GM23248 (cell line): ENCODE data around the gene LUC7L. TPM values are rescaled to one million over a fixed set of nuclear protein-coding genes. Genes with fewer than 3 reads are reported as not detected.
A peak's percentile ranks its signal among the peaks of the same experiment; 100 is the strongest.

ENCODE experiments used
- DNase-seq: peaks from one replicate; pipeline ENCODE4 v3.0.0-alpha.2; 2015
- H2AFZ ChIP-seq: fragments of 200-600 bp; sonication (generic); 2 replicates; pipeline ENCODE4 v1.6.1; 2016; ENCODE audit warnings: antibody characterized with exemption
- H3F3A ChIP-seq: fragments of 200-600 bp; sonication (generic); 2 replicates; pipeline ENCODE4 v1.6.1; 2016; ENCODE audit warnings: mild to moderate bottlenecking, antibody characterized with exemption, mixed run types; ENCODE audit not compliant: insufficient read depth
- H3K27ac ChIP-seq: fragments of 200-600 bp; sonication (generic); 2 replicates; pipeline ENCODE4 v1.5.1; 2016; ENCODE audit warnings: mild to moderate bottlenecking
- H3K27me3 ChIP-seq: fragments of 200-600 bp; sonication (generic); replicated peaks from 2 replicates; pipeline ENCODE4 v1.6.1; 2016; ENCODE audit warnings: mild to moderate bottlenecking; ENCODE audit not compliant: insufficient read depth
- H3K36me3 ChIP-seq: fragments of 200-600 bp; sonication (generic); 2 replicates; pipeline ENCODE4 v1.6.1; 2016; ENCODE audit warnings: low read depth, mild to moderate bottlenecking
- H3K4me1 ChIP-seq: fragments of 200-600 bp; sonication (generic); 2 replicates; pipeline ENCODE4 v1.6.1; 2016; ENCODE audit warnings: mild to moderate bottlenecking; ENCODE audit not compliant: insufficient read depth
- H3K4me2 ChIP-seq: fragments of 200-600 bp; sonication (generic); one replicate; pipeline ENCODE4 v1.6.1; 2016; ENCODE audit warnings: mild to moderate bottlenecking; ENCODE audit not compliant: unreplicated experiment
- H3K4me3 ChIP-seq: fragments of 200-600 bp; sonication (generic); 2 replicates; pipeline ENCODE4 v1.5.1; 2016; ENCODE audit warnings: mild to moderate bottlenecking
- H3K79me2 ChIP-seq: fragments of 200-600 bp; sonication (generic); 2 replicates; pipeline ENCODE4 v1.6.1; 2016; ENCODE audit warnings: mild to moderate bottlenecking; ENCODE audit not compliant: insufficient read depth
- H3K9ac ChIP-seq: fragments of 200-600 bp; sonication (generic); 2 replicates; pipeline ENCODE4 v1.6.1; 2016; ENCODE audit warnings: mild to moderate bottlenecking
- H3K9me2 ChIP-seq: fragments of 200-600 bp; sonication (generic); 2 replicates; pipeline ENCODE4 v1.6.1; 2016; ENCODE audit warnings: mixed run types, mild to moderate bottlenecking, moderate library complexity; ENCODE audit not compliant: insufficient read depth
- H3K9me3 ChIP-seq: fragments of 200-600 bp; sonication (generic); one replicate; pipeline ENCODE4 v1.6.1; 2017; ENCODE audit warnings: low read depth
- H4K20me1 ChIP-seq: fragments of 200-600 bp; sonication (generic); 2 replicates; pipeline ENCODE4 v1.6.0; 2016; ENCODE audit not compliant: insufficient read depth
- EZH2 ChIP-seq: fragments of 200-600 bp; sonication (generic); IDR thresholded peaks from 2 replicates; pipeline ENCODE4 v1.6.1; 2018; ENCODE audit warnings: antibody characterized with exemption, mild to moderate bottlenecking; ENCODE audit not compliant: insufficient read depth, poor library complexity, severe bottlenecking
- EZH2phosphoT487 ChIP-seq: fragments of 200-600 bp; sonication (generic); IDR thresholded peaks from 2 replicates; pipeline ENCODE4 v1.6.1; 2018; ENCODE audit warnings: antibody characterized with exemption, moderate library complexity, mild to moderate bottlenecking, low read depth; ENCODE audit not compliant: insufficient read depth
- WGBS, 2 experiments: methylation state at CpG; one replicate each; pipeline ENCODE4 v1.1.6; 2015 to 2017; ENCODE audit warnings: low lambda C conversion rate in 2 of 2, low coverage in 1 of 2; ENCODE audit errors: missing lambda C conversion rate in 2 of 2; 5-methylcytosine and 5-hydroxymethylcytosine counted together
- in situ Hi-C: fragments of 300-500 bp; cut with MboI; formaldehyde crosslinking; loops from 2 replicates; pipeline ENCODE4 v1.15.0; 2020
- polyA plus RNA-seq: library from polyadenylated mRNA; unstranded; fragments of >200 nt; fragmentation: Nextera tagmentation; extraction: Ambion mirVana; gene quantifications from 2 replicates; pipeline ENCODE4 v1.2.1, GENCODE V29; 2016
- total RNA-seq: library from RNA; depleted of rRNA; stranded (reverse); fragments of >200 nt; shearing (Covaris generic); gene quantifications from 2 replicates; pipeline ENCODE4 v1.2.3, GENCODE V29; 2014; rRNA removed

The LUC7L gene, protein sequence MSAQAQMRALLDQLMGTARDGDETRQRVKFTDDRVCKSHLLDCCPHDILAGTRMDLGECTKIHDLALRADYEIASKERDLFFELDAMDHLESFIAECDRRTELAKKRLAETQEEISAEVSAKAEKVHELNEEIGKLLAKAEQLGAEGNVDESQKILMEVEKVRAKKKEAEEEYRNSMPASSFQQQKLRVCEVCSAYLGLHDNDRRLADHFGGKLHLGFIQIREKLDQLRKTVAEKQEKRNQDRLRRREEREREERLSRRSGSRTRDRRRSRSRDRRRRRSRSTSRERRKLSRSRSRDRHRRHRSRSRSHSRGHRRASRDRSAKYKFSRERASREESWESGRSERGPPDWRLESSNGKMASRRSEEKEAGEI
- 49.6 and 78.5 TPM in 2 replicates for total RNA-seq
- 35.6 and 37.3 TPM in 2 replicates for polyA plus RNA-seq

DNA sequence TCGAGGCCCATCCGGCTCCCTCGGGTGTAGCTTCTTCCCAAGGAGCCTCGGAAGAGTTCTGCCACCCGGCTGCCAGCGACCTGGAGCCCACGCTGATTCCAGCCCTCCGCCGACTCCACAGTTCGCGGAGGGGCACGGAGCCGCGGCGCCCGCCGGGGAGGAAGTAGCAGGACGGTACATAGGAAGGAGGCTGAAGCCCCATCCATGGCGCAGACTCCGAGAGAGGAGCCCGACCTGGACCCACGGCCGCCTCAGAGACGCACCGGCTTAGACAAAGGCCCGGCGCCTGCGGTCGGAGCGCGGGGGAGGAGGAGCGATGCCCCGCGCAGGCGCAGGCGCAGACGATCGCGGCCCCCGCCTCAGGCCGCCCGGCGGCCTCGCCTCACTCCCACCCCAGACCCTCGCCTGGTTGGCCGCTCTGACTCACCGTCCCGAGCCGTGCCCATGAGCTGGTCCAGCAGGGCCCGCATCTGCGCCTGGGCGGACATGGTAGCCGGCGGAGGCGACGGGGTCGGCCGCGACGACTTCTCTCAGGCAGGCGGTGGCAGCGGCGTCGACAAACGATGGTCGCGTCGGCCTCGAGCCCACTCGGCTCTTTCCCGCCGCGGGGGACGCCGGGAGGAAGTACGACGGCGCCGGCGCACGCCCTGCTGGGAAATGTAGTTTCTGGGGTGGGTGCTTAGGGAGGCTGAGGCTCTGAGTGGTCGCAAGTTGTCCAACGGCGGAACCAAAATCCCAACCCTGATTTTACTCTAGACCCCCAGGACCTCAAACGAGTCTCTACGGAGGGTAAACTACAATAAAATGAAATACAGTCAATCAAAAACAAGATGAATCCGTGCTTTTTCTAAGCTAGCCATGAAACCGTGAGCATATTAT lies at the start of gene LUC7L:
LUC7L (minus strand) TSS at position 598 of the 879 bp plus-strand sequence; CDS start at position 488, 110 bp downstream.
- in situ Hi-C loops = no loop called here
- no peak for TF ChIP-seq EZH2
- TF ChIP-seq EZH2phosphoT487 = no peak

DNA sequence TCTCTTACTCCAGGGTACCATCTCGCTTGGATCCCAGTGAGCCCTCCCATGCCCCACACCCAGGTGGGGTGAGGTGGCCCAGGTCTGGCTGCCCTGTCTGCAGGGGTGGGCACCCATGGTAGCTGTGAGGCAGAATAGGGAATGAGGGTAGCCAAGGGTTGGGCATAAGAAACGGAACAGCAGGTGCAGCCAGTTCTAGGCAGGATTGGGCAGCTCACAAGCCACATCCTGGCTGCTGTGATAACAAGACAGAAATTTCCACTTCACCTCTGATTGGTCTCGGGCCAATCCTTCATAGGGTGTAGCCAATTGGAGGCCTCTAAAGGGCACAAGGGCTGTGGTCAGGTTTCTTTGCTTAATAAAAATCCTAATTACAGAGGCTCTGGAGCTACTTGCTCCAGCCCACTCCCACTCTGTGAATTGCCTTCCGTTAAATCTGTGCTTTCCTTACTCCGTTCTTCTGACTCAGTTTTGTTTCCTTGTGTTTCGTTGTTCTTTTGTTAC lies 49.7 kb upstream of the LUC7L start:
- no peaks in the 10 kb centered on the region for H3K9me3 ChIP-seq
- no peaks in the 10 kb centered on the region for H3F3A ChIP-seq
- WGBS, 2 experiments = 79 to 81% methylated on average over 6 of the region's 6 CpGs
- H3K27ac ChIP-seq = no peak overlapping the region
- no peaks in the 10 kb centered on the region for H3K79me2 ChIP-seq
- no peaks in the 10 kb centered on the region for H4K20me1 ChIP-seq
- no peaks in the 10 kb centered on the region for H3K36me3 ChIP-seq
- H3K4me2 ChIP-seq = no peak overlapping the region
- TF ChIP-seq EZH2phosphoT487 = no peak
- TF ChIP-seq EZH2 = no peak
- no peak overlapping the region for H3K4me3 ChIP-seq
- 0 out of 2 replicates have a peak, but pooled peaks cover 9% of the 10 kb centered on the region for H3K27me3 ChIP-seq
- H3K9ac ChIP-seq = no peak overlapping the region
- no peak overlapping the region for H2AFZ ChIP-seq
- DNase-seq = peak; percentile 13
- in situ Hi-C loops = no loop called here
- no peaks in the 10 kb centered on the region for H3K9me2 ChIP-seq
- no peaks in the 10 kb centered on the region for H3K4me1 ChIP-seq

More for the DNA sequence above, at the start of gene LUC7L:
- H3K4me1 ChIP-seq = peaks cover 10% of the 10 kb centered on the region
- H3K36me3 ChIP-seq = peaks cover 22% of the 10 kb centered on the region; the same call in 1 of the 2 replicates
- no peaks in the 10 kb centered on the region; the same call in 1 of the 2 replicates for H3F3A ChIP-seq
- peak within 1 kb of the TSS; percentile 94 for H3K9ac ChIP-seq
- no peaks in the 10 kb centered on the region for H3K27me3 ChIP-seq
- H3K9me3 ChIP-seq = no peaks in the 10 kb centered on the region
- H3K4me3 ChIP-seq = peak within 1 kb of the TSS; percentile 95
- H3K9me2 ChIP-seq = no peaks in the 10 kb centered on the region
- peak within 1 kb of the TSS; percentile 95 for H3K4me2 ChIP-seq
- H3K27ac ChIP-seq = peak within 1 kb of the TSS; percentile 94
- H4K20me1 ChIP-seq = peaks cover 18% of the 10 kb centered on the region; the same call in 1 of the 2 replicates
- DNase-seq = peak; percentile 96
- peak within 1 kb of the TSS; percentile 88 for H2AFZ ChIP-seq
- 2 to 3% methylated on average over 56 to 84 of the region's 88 CpGs for WGBS, 2 experiments
- H3K79me2 ChIP-seq = peaks cover 51% of the 10 kb centered on the region

DNA sequence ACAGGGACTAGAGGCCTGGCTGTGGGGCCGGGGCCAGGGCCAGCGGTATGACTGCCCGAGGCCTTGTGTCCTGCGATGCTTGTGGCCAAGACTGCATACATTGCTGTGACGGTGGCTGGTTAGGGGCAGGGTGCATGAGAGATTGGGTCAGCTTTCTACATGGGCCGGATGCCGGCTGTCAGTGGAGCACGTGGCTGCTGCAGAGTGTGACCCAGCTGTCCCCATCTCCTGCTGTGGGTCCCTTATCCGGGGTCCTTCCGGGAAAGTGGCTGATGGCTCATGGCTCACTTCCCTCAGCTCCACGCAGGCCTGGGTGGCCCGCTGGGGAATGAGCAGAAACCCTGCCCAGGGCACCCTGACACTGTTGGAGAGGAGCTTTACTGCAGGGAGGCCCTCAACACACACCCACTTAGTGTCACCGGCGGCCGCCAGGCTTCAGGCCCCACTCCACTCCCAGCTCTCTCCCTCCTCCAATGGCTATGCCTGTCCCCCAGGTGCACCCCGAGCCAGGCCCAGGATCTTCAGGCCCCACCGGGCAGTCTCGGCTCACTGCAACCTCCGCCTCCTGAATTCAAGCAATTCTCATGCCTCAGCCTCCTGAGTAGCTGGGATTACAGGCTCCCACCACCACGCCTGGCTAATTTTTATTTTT lies 47.3 kb upstream of the LUC7L start:
- 95 to 96% methylated on average over 17 to 20 of the region's 20 CpGs for WGBS, 2 experiments
- H3F3A ChIP-seq = no peaks in the 10 kb centered on the region
- 0 out of 2 replicates have a peak, but pooled peaks cover 8% of the 10 kb centered on the region for H3K27me3 ChIP-seq
- TF ChIP-seq EZH2phosphoT487 = no peak
- H3K4me3 ChIP-seq = no peak overlapping the region
- H2AFZ ChIP-seq = no peak overlapping the region
- H3K9me2 ChIP-seq = no peaks in the 10 kb centered on the region
- H3K27ac ChIP-seq = no peak overlapping the region
- H3K4me1 ChIP-seq = no peaks in the 10 kb centered on the region
- in situ Hi-C loops = no loop called here
- H3K79me2 ChIP-seq = no peaks in the 10 kb centered on the region
- no peaks in the 10 kb centered on the region for H4K20me1 ChIP-seq
- no peak overlapping the region for H3K4me2 ChIP-seq
- DNase-seq = no peak
- no peak overlapping the region for H3K9ac ChIP-seq
- no peaks in the 10 kb centered on the region for H3K36me3 ChIP-seq
- no peaks in the 10 kb centered on the region for H3K9me3 ChIP-seq

DNA sequence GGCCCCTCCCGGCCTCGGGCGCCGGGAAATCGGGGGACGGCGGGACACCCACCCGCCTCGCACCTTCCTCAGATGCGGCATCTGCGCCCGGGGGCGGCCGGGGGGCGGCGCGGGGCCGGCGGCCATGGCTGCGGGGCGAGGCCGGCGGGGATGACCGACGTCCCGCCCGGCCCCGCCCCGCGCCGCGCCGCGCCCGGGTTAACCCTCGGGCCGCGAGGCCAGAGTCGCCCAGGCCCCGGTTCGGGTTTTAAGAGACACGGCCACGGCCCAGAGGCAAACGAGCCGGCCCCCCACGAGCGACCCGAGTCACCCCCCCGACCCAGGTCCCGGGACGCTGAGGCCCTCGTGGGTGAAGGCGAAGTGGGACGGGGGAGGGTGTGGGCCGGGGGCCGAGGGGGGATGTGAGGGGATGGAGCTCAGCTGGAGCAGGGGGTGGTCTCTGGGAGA lies 46.6 kb upstream of the LUC7L start, which contains the start of gene RGS11:
RGS11 (minus strand) TSS at position 159 of the 447 bp plus-strand sequence; CDS start at position 126, 33 bp downstream.
- no peaks in the 10 kb centered on the region for H3K9me3 ChIP-seq
- TF ChIP-seq EZH2 (no peak), EZH2phosphoT487 (no peak)
- peak within 1 kb of the TSS; percentile 36 for H3K4me2 ChIP-seq
- H4K20me1 ChIP-seq = no peaks in the 10 kb centered on the region
- in situ Hi-C loops = no loop called here
- no peaks in the 10 kb centered on the region for H3K36me3 ChIP-seq
- H3F3A ChIP-seq = no peaks in the 10 kb centered on the region
- H3K4me1 ChIP-seq = no peaks in the 10 kb centered on the region
- peak within 1 kb of the TSS; percentile 63; the same call in 1 of the 2 replicates for H2AFZ ChIP-seq
- peak within 1 kb of the TSS; percentile 59 for H3K4me3 ChIP-seq
- 7% methylated on average over 14 to 21 of the region's 56 CpGs for WGBS, 2 experiments
- H3K79me2 ChIP-seq = no peaks in the 10 kb centered on the region
- H3K27me3 ChIP-seq = 0 out of 2 replicates have a peak, but pooled peaks cover 3% of the 10 kb centered on the region
- H3K27ac ChIP-seq = no peak within 1 kb of the TSS
- peak within 1 kb of the TSS; percentile 54 for H3K9ac ChIP-seq
- DNase-seq = peak; percentile 45
- no peaks in the 10 kb centered on the region for H3K9me2 ChIP-seq
